OCI-LY7 (cell line): ENCODE results near the gene LRRC28. TPM values are rescaled to one million over a fixed set of nuclear protein-coding genes. Genes with fewer than 3 reads are reported as not detected.

Source experiments
- BruUV-seq: library from RNA; stranded (reverse); fragments of 400-500 nt; replicated peaks from 2 replicates; lab custom pipeline; 2021; lab: Mats Ljungman, UMichigan
- CTCF ChIA-PET: fragments of 300-600 bp; sonication (Branson Sonifier 250); formaldehyde crosslinking; loops from one replicate; lab custom pipeline; 2022; ENCODE audit warnings: antibody characterized with exemption; ENCODE audit not compliant: unreplicated experiment; lab: Charles Lee
- POLR2A ChIA-PET: fragments of 300-600 bp; sonication (Branson Sonifier 250); formaldehyde crosslinking; loops from one replicate; lab custom pipeline; 2022; ENCODE audit warnings: antibody characterized with exemption; lab: Charles Lee
- DNase-seq: peaks from one replicate; pipeline ENCODE4 v3.0.0-alpha.2; 2015; ENCODE audit warnings: low spot score
- H2AFZ ChIP-seq: fragments of 200-600 bp; sonication (generic), shearing (Covaris generic); 2 replicates; pipeline ENCODE4 v1.6.1; 2014; ENCODE audit warnings: mild to moderate bottlenecking, antibody characterized with exemption, low read length, moderate library complexity
- H3K27ac ChIP-seq: fragments of 200-600 bp; sonication (generic); 2 replicates; pipeline ENCODE4 v1.5.1; 2014; ENCODE audit warnings: mixed run types, low read depth, mild to moderate bottlenecking, moderate library complexity, low read length, inconsistent platforms; ENCODE audit not compliant: poor library complexity, severe bottlenecking
- H3K36me3 ChIP-seq: fragments of 200-600 bp; sonication (generic); 2 replicates; pipeline ENCODE4 v1.6.1; 2014; ENCODE audit warnings: mild to moderate bottlenecking, antibody characterized with exemption, low read length, moderate library complexity, mixed read lengths; ENCODE audit not compliant: insufficient read depth
- H3K4me1 ChIP-seq: fragments of 200-600 bp; sonication (generic); 2 replicates; pipeline ENCODE4 v1.5.1; 2014; ENCODE audit warnings: mild to moderate bottlenecking, low read length; ENCODE audit not compliant: insufficient read depth, poor library complexity, severe bottlenecking
- H3K4me2 ChIP-seq: fragments of 200-600 bp; sonication (generic); 2 replicates; pipeline ENCODE4 v1.6.1; 2014; ENCODE audit warnings: mild to moderate bottlenecking, low read length
- H3K4me3 ChIP-seq: fragments of 200-600 bp; sonication (generic); 2 replicates; pipeline ENCODE4 v1.5.1; 2014; ENCODE audit warnings: mild to moderate bottlenecking, low read depth, low read length; ENCODE audit not compliant: poor library complexity, severe bottlenecking
- H3K79me2 ChIP-seq: fragments of 200-600 bp; sonication (generic); 2 replicates; pipeline ENCODE4 v1.6.1; 2016; ENCODE audit warnings: low read depth, mild to moderate bottlenecking, low read length, moderate library complexity, mixed read lengths; ENCODE audit not compliant: insufficient read depth
- H3K9me2 ChIP-seq: fragments of 200-600 bp; sonication (generic); 2 replicates; pipeline ENCODE4 v1.6.1; 2016; ENCODE audit warnings: mild to moderate bottlenecking, low read length, mixed read lengths; ENCODE audit not compliant: insufficient read depth
- H3K9me3 ChIP-seq: fragments of 200-600 bp; sonication (generic); 2 replicates; pipeline ENCODE4 v1.6.1; 2014; ENCODE audit warnings: mild to moderate bottlenecking, mixed run types, low read length, mixed read lengths
- H4K20me1 ChIP-seq: fragments of 200-600 bp; sonication (generic); 2 replicates; pipeline ENCODE4 v1.6.1; 2014; ENCODE audit warnings: mild to moderate bottlenecking, antibody characterized with exemption, low read length, moderate library complexity, mixed read lengths; ENCODE audit not compliant: insufficient read depth
- CTCF ChIP-seq: fragments of 200-600 bp; sonication (generic); conservative IDR thresholded peaks from 2 replicates; pipeline ENCODE4 v1.5.1; 2014; ENCODE audit warnings: mild to moderate bottlenecking, antibody characterized with exemption, low read length, moderate library complexity, mixed read lengths
- EZH2phosphoT487 ChIP-seq: fragments of 200-600 bp; sonication (generic); IDR thresholded peaks from 2 replicates; pipeline ENCODE4 v1.6.1; 2018; ENCODE audit warnings: low read depth, borderline replicate concordance, mild to moderate bottlenecking, mixed run types, antibody characterized with exemption, low read length, moderate library complexity, mixed read lengths
- intact Hi-C: fragments of 100-400 bp; cut with micrococcal nuclease; formaldehyde crosslinking; loops from one replicate; pipeline ENCODE4 v1.10.0; 2022; ENCODE audit not compliant: unreplicated experiment
- total RNA-seq, 2 experiments: library from RNA; depleted of rRNA in 1 of 2; stranded (reverse); fragments of >200 nt in 1 of 2; shearing (Covaris generic) in 1 of 2; gene quantifications; 2 replicates each; pipeline ENCODE4 v1.2.3, GENCODE V29; 2014 to 2022

LRRC28 gene
- total RNA-seq, 2 experiments from 2014 or later: 25.7 to 30.2 TPM

DNA sequence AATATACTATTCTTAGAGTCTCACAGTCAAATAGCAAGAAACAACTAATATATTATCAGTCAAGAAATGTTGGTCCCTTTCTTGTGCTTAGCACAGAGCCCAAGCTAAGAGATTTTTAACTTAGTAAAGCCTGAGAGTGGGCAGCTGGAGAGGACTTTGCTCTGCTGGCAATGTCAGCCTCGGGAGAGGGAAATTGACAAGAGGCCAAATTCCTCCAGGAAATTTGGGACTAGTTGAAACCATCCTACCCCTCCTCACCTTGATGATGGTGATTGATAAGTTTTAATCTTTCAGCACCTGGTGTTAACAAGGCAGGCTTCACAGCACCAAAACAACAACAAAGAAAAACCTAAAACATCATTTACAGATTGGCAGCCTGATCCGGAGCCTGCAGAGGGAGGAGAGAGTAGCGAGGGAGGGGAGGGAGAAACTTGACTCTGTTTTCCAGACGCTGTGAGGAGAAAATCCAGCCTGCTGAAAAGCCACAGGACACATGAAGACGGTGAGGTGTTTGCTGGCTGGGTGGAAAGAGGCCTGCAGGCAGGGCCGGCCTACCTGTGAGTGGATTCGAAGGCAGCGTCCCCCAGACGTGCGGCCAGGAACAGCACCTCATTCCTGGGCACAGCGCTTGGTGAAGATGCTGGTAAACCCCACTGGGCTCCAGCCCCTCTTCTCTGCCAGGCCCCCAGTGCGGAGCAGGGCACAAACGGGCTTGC lies 150.9 kb downstream of the LRRC28 start:
- ChIA-PET CTCF (no interaction called here), POLR2A (no interaction called here)
- Histone ChIP-seq H3K9me3 (no peaks in the 10 kb centered on the region), H3K4me2 (no peak overlapping the region), H3K9me2 (no peaks in the 10 kb centered on the region), H4K20me1 (no peaks in the 10 kb centered on the region), H3K27ac (no peak overlapping the region), H2AFZ (no peak overlapping the region), H3K36me3 (no peaks in the 10 kb centered on the region), H3K4me3 (no peak overlapping the region), H3K4me1 (no peaks in the 10 kb centered on the region), H3K79me2 (no peaks in the 10 kb centered on the region)
- DNase-seq: no peak
- BruUV-seq: no TSS peak
- intact Hi-C loops: loop anchor here (10.0 kb wide), 1 partner anchor 303 kb away; no protein-coding TSS in a partner anchor
- TF ChIP-seq EZH2phosphoT487: no peak
- TF ChIP-seq CTCF: no peak

GRCh38 chr15:99403597-99403996 lies 152.3 kb downstream of the LRRC28 start:
- Histone ChIP-seq H3K79me2 (no peaks in the 10 kb centered on the region), H3K4me3 (no peak overlapping the region), H3K9me3 (no peaks in the 10 kb centered on the region), H3K36me3 (no peaks in the 10 kb centered on the region), H3K4me2 (no peak overlapping the region), H4K20me1 (no peaks in the 10 kb centered on the region), H3K9me2 (no peaks in the 10 kb centered on the region), H2AFZ (no peak overlapping the region), H3K27ac (no peak overlapping the region), H3K4me1 (no peaks in the 10 kb centered on the region)
- no TSS peak for BruUV-seq
- intact Hi-C loops: loop anchor here (10.0 kb wide), 1 partner anchor 301 kb away; no protein-coding TSS in a partner anchor
- DNase-seq: no peak
- POLR2A ChIA-PET: no interaction called here
- TF ChIP-seq EZH2phosphoT487: no peak
- no peak for TF ChIP-seq CTCF
- CTCF ChIA-PET: no interaction called here

DNA sequence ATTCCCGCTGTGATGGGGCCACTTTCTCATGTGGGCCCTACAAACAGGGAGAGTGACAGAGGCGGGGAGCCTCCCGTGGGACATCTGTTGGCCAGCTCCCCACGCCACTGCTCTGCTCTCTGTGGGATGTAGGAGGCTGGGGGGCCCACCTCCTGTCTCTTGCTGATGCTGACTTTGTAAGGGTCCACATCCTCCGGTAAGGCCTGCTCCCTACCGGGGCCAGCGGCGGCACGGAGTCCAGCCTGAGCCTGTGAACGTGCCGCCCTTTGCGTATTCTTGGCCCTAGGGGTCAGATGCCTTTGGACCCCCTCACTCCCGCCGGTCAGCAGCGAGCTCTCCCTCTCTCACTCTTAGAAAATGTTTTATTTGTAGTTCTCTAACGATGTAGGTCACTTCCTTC lies 153.2 kb downstream of the LRRC28 start:
- Histone ChIP-seq H3K4me3 (no peak overlapping the region), H2AFZ (no peak overlapping the region), H3K4me2 (no peak overlapping the region), H3K79me2 (no peaks in the 10 kb centered on the region), H3K36me3 (no peaks in the 10 kb centered on the region), H3K9me2 (no peaks in the 10 kb centered on the region), H3K9me3 (no peaks in the 10 kb centered on the region), H3K4me1 (no peaks in the 10 kb centered on the region), H3K27ac (no peak overlapping the region), H4K20me1 (no peaks in the 10 kb centered on the region)
- ChIA-PET POLR2A (no interaction called here), CTCF (no interaction called here)
- intact Hi-C loops: loop anchor here (10.0 kb wide), 1 partner anchor 300 kb away; no protein-coding TSS in a partner anchor
- no peak for DNase-seq
- TF ChIP-seq EZH2phosphoT487 (no peak), CTCF (no peak)
- no TSS peak for BruUV-seq
